Esophagus squamous epithelium (tissue), 4 donors: ENCODE results near the gene KRT80.

Source experiments
- POLR2A ChIP-seq, 4 donors: fragments of 450-650 bp; IDR thresholded peaks; one replicate each; pipeline ENCODE4 v1.6.1; 2017; ENCODE audit warnings: antibody characterized with exemption in 4 of 4, mild to moderate bottlenecking in 4 of 4, moderate library complexity in 3 of 4
- TF ChIP-seq, protein P1 (sequence below), 6 experiments: fragments of 450-650 bp in 4 of 6; fragments of 200-600 bp in 2 of 6; sonication (generic) in 2 of 6; IDR thresholded peaks; one replicate each; pipeline ENCODE4 v1.5.1; 2016 to 2019; ENCODE audit warnings: antibody characterized with exemption in 6 of 6, mild to moderate bottlenecking in 4 of 6, moderate library complexity in 4 of 6

DNA sequence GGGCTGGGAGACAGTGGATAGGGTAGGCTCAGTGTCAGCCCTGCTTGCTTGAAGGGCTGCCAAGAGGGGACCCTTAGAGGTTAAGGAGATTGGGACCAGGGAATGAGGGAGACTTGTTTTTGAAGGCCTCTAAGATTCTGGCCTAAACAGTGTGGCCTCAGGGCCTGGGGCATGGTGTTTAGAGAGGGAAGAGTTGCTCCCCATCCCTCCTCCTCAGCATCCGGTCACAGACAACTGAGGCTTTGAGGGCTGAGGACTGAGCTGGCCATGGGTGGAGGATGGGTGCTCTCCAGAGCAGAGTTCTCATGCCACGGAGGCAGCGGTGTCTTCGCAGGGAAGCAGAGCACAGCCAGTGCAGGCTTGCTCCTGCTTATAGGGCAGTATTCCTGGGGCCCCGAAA lies 49.4 kb downstream of the KRT80 start:
- TF ChIP-seq, protein P1, sequence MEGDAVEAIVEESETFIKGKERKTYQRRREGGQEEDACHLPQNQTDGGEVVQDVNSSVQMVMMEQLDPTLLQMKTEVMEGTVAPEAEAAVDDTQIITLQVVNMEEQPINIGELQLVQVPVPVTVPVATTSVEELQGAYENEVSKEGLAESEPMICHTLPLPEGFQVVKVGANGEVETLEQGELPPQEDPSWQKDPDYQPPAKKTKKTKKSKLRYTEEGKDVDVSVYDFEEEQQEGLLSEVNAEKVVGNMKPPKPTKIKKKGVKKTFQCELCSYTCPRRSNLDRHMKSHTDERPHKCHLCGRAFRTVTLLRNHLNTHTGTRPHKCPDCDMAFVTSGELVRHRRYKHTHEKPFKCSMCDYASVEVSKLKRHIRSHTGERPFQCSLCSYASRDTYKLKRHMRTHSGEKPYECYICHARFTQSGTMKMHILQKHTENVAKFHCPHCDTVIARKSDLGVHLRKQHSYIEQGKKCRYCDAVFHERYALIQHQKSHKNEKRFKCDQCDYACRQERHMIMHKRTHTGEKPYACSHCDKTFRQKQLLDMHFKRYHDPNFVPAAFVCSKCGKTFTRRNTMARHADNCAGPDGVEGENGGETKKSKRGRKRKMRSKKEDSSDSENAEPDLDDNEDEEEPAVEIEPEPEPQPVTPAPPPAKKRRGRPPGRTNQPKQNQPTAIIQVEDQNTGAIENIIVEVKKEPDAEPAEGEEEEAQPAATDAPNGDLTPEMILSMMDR (IDR thresholded peaks at IDR 0.05): no peak
- no peak for TF ChIP-seq POLR2A (IDR thresholded peaks at IDR 0.05)
